Keratinocyte (primary cell): ENCODE measurements around the gene HECTD2. TPM values are rescaled to one million over a fixed set of nuclear protein-coding genes. Genes with fewer than 3 reads are reported as not detected.

Experiments
- DNase-seq: peaks from one replicate; pipeline ENCODE4 v3.0.0-alpha.2; 2011; ENCODE audit warnings: low read depth, missing footprints, low spot score
- FAIRE-seq: peaks from 2 replicates; lab custom pipeline; 2011; peaks lifted over from hg19 to GRCh38; lab: Jason Lieb, UNC
- H2AFZ ChIP-seq: 2 replicates; pipeline ENCODE4 v1.6.0; 2012; ENCODE audit warnings: low read length, control low read depth, inconsistent platforms; ENCODE audit not compliant: control insufficient read depth
- H3K27ac ChIP-seq: 2 replicates; pipeline ENCODE4 v1.5.1; 2011; ENCODE audit warnings: low read length; ENCODE audit not compliant: control insufficient read depth, insufficient read depth
- H3K27me3 ChIP-seq: 3 replicates; pipeline ENCODE4 v1.6.0; 2011; ENCODE audit warnings: low read length; ENCODE audit not compliant: control insufficient read depth, insufficient read depth; ENCODE audit errors: extremely low read depth
- H3K36me3 ChIP-seq, 2 experiments: 2 replicates in 1 of 2; 3 replicates in 1 of 2; pipeline ENCODE4 v1.5.1; 2011; ENCODE audit warnings: low read length in 2 of 2, mild to moderate bottlenecking in 1 of 2; ENCODE audit not compliant: control insufficient read depth in 2 of 2, insufficient read depth in 2 of 2; ENCODE audit errors: extremely low read depth in 1 of 2
- H3K4me1 ChIP-seq: 3 replicates; pipeline ENCODE4 v1.5.1; 2011; ENCODE audit warnings: low read length; ENCODE audit not compliant: control insufficient read depth, insufficient read depth; ENCODE audit errors: extremely low read depth
- H3K4me2 ChIP-seq: 3 replicates; pipeline ENCODE4 v1.6.0; 2011; ENCODE audit warnings: low read depth, low read length; ENCODE audit not compliant: control insufficient read depth, insufficient read depth; ENCODE audit errors: extremely low read depth
- H3K4me3 ChIP-seq, 3 experiments: fragments of 200-600 bp in 1 of 3; sonication (generic) in 1 of 3; 2 replicates in 2 of 3; 3 replicates in 1 of 3; pipeline ENCODE4 v1.5.1; 2011 to 2016; ENCODE audit warnings: low read length in 3 of 3, mild to moderate bottlenecking in 3 of 3, control low read depth in 2 of 3, inconsistent platforms in 1 of 3, low read depth in 1 of 3, mixed read lengths in 1 of 3, mixed run types in 1 of 3, moderate library complexity in 1 of 3; ENCODE audit not compliant: control insufficient read depth in 2 of 3, insufficient read depth in 2 of 3; ENCODE audit errors: extremely low read depth in 1 of 3
- H3K79me2 ChIP-seq: 2 replicates; pipeline ENCODE4 v1.6.0; 2012; ENCODE audit warnings: low read length; ENCODE audit not compliant: control insufficient read depth, insufficient read depth
- H3K9ac ChIP-seq: 3 replicates; pipeline ENCODE4 v1.6.0; 2011; ENCODE audit warnings: low read length; ENCODE audit not compliant: control insufficient read depth, insufficient read depth; ENCODE audit errors: extremely low read depth
- H3K9me1 ChIP-seq: 3 replicates; pipeline ENCODE4 v1.6.0; 2011; ENCODE audit warnings: low read length; ENCODE audit not compliant: control insufficient read depth, insufficient read depth; ENCODE audit errors: extremely low read depth
- H3K9me3 ChIP-seq: 2 replicates; pipeline ENCODE4 v1.5.1; 2012; ENCODE audit warnings: low read depth, low read length; ENCODE audit not compliant: control insufficient read depth
- H4K20me1 ChIP-seq: 3 replicates; pipeline ENCODE4 v1.6.0; 2011; ENCODE audit warnings: low read length; ENCODE audit not compliant: control insufficient read depth, insufficient read depth; ENCODE audit errors: extremely low read depth
- EZH2 ChIP-seq: IDR thresholded peaks from one replicate; pipeline ENCODE4 v1.6.1; 2012; ENCODE audit warnings: inconsistent platforms, mild to moderate bottlenecking, low read length, moderate library complexity
- dilution Hi-C: fragments of 300-500 bp; cut with MboI; formaldehyde crosslinking; loops from one replicate; pipeline ENCODE4 v1.7.0; 2020; ENCODE audit warnings: low sequenced_read_pairs; ENCODE audit not compliant: extremely low pct_ligation_motif_present
- polyA plus RNA-seq, 5 experiments: library from polyadenylated mRNA; depleted of rRNA in 3 of 5; stranded (reverse) in 3 of 5; stranded (forward) in 1 of 5; unstranded in 1 of 5; fragments of >200 nt; gene quantifications; 1 replicate in 1 of 5; 2 replicates in 3 of 5; 3 replicates in 1 of 5; pipeline versions ENCODE4 v1.2.1 to v1.2.3, GENCODE V29; 2011 to 2012; ENCODE audit warnings: missing spikeins in 2 of 5, low read depth in 1 of 5, low replicate concordance in 1 of 5
- TF ChIP-seq, protein P1 (sequence below), 3 experiments: IDR thresholded peaks in 1 of 3; conservative IDR thresholded peaks in 1 of 3; optimal IDR thresholded peaks in 1 of 3; 2 replicates in 2 of 3; 3 replicates in 1 of 3; pipeline versions ENCODE3 to v1.5.1; 2011; ENCODE audit warnings: low read length in 3 of 3, mild to moderate bottlenecking in 3 of 3, moderate library complexity in 2 of 3, control low read depth in 1 of 3, inconsistent platforms in 1 of 3; ENCODE audit not compliant: insufficient read depth in 2 of 3; ENCODE audit errors: extremely low read depth in 1 of 3

HECTD2 gene
- polyA plus RNA-seq, 1 donor (not counting 4 experiments of a cell fraction or from before 2014, with no cell fraction given) = 2.2 TPM

DNA sequence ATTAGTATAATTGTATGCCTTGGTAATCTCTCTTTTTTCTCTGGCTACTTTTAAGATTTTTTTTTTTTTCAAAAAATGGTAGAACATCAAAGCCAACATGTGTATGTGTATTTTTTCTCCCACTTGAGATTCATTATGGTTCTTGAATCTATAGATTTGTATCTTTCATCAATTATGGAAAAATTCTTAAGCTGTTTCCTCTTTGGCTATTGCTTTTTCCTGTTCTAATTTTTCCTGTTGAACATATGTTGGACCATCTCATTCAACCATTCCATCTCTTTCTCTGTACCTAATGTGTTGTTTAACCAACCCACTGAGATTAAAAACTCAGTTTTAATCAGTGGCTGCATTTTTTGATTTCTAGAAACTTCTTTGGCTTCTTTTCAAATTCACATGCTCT lies 107.2 kb downstream of the HECTD2 start:
- Histone ChIP-seq H3K4me1 (peaks cover 8% of the 10 kb centered on the region), H3K9me3 (no peaks in the 10 kb centered on the region), H3K36me3 (no peaks in the 10 kb centered on the region), H3K27ac (no peak overlapping the region), H3K9ac (no peak overlapping the region), H2AFZ (no peak overlapping the region), H3K4me3 (no peak overlapping the region), H3K27me3 (no peaks in the 10 kb centered on the region), H3K9me1 (no peaks in the 10 kb centered on the region), H4K20me1 (no peaks in the 10 kb centered on the region), H3K79me2 (no peaks in the 10 kb centered on the region), H3K4me2 (no peak overlapping the region)
- FAIRE-seq (no peak), DNase-seq (no peak)
- TF ChIP-seq, protein P1, sequence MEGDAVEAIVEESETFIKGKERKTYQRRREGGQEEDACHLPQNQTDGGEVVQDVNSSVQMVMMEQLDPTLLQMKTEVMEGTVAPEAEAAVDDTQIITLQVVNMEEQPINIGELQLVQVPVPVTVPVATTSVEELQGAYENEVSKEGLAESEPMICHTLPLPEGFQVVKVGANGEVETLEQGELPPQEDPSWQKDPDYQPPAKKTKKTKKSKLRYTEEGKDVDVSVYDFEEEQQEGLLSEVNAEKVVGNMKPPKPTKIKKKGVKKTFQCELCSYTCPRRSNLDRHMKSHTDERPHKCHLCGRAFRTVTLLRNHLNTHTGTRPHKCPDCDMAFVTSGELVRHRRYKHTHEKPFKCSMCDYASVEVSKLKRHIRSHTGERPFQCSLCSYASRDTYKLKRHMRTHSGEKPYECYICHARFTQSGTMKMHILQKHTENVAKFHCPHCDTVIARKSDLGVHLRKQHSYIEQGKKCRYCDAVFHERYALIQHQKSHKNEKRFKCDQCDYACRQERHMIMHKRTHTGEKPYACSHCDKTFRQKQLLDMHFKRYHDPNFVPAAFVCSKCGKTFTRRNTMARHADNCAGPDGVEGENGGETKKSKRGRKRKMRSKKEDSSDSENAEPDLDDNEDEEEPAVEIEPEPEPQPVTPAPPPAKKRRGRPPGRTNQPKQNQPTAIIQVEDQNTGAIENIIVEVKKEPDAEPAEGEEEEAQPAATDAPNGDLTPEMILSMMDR (optimal IDR thresholded peaks at IDR 0.05 in 1 of 3, IDR thresholded peaks at IDR 0.05 in 1 of 3, conservative IDR thresholded peaks at IDR 0.05 in 1 of 3; ENCODE audit: extremely low read depth in 1 of 3, insufficient read depth in 2 of 3, low read length in 3 of 3) = no peak
- TF ChIP-seq EZH2 = no peak
- dilution Hi-C loops = no loop called here

DNA sequence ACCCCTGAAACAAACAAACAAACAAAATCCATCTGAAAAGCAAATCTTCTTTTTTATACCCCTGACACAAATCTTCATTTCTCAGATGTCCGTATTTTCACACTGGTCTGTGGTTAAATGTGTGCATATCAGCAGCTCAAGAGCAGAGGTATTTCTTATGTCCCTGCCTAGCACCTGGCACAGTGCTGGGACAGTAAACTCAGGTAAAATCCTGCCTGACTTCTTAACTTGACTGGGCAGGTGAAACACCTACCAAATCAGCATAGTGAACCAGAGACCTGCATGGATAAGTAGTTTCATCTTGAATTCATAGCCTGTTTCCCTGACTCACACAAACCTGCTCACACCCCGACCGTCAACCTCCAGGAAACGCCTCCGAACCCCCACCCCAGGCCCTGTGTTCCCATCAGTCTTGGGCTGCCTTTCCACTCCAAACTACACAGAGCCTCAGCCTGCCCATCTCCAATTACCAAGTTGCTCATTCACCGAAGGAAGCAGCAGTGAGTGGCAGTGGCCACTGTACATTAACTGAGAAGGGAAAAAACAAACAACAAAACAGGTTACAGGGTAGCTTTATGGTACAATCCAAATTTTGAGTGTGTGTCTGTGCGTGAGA lies 109.9 kb downstream of the HECTD2 start:
- H4K20me1 ChIP-seq = no peaks in the 10 kb centered on the region
- H3K36me3 ChIP-seq = no peaks in the 10 kb centered on the region
- no peaks in the 10 kb centered on the region for H3K79me2 ChIP-seq
- FAIRE-seq (peak; percentile 83), DNase-seq (no peak)
- dilution Hi-C loops = no loop called here
- H3K27me3 ChIP-seq = no peaks in the 10 kb centered on the region
- H2AFZ ChIP-seq = no peak overlapping the region
- peaks cover 8% of the 10 kb centered on the region for H3K4me1 ChIP-seq
- no peak overlapping the region for H3K4me2 ChIP-seq
- no peaks in the 10 kb centered on the region for H3K9me1 ChIP-seq
- H3K4me3 ChIP-seq = no peak overlapping the region
- TF ChIP-seq EZH2 = no peak
- TF ChIP-seq, protein P1 (optimal IDR thresholded peaks at IDR 0.05 in 1 of 3, IDR thresholded peaks at IDR 0.05 in 1 of 3, conservative IDR thresholded peaks at IDR 0.05 in 1 of 3; ENCODE audit: extremely low read depth in 1 of 3, insufficient read depth in 2 of 3, low read length in 3 of 3) = no peak
- H3K9ac ChIP-seq = no peak overlapping the region
- no peak overlapping the region for H3K27ac ChIP-seq
- no peaks in the 10 kb centered on the region for H3K9me3 ChIP-seq
